K562 (cell line): ENCODE data around the gene DAAM1. TPM values are rescaled to one million over a fixed set of nuclear protein-coding genes. Genes with fewer than 3 reads are reported as not detected.
A peak's percentile ranks its signal among the peaks of the same experiment; 100 is the strongest.

Experiments
- ATAC-seq: fragments of 200-7000 bp; cut with Tn5 transposase; 3 replicates; pipeline ENCODE4 v1.9.1; 2020; ENCODE audit warnings: moderate library complexity
- BruUV-seq: library from RNA; stranded (reverse); fragments of 400-500 nt; replicated peaks from 2 replicates; lab custom pipeline; 2021; lab: Mats Ljungman, UMichigan
- CTCF ChIA-PET: fragments of 300-600 bp; formaldehyde crosslinking; extraction: SDS; loops from one replicate; lab custom pipeline; 2021; ENCODE audit warnings: low intra/inter-chr PET ratio; lab: Yijun Ruan, JAX
- POLR2A ChIA-PET: fragments of 300-600, 350-650 bp; sonication (Branson Sonifier 250); formaldehyde crosslinking; extraction: SDS; loops from one replicate; lab custom pipeline; 2021; ENCODE audit warnings: antibody characterized with exemption, inconsistent platforms; lab: Yijun Ruan, JAX
- DNase-seq, 4 experiments: peaks; one replicate each; pipeline versions ENCODE4 v3.0.0 to v3.0.0-alpha.2; 2011 to 2018; ENCODE audit warnings: low spot score in 3 of 4, mixed read lengths in 3 of 4; ENCODE audit errors: extremely low read depth in 1 of 4
- FAIRE-seq: peaks from 2 replicates; lab custom pipeline; 2011; peaks lifted over from hg19 to GRCh38; lab: Jason Lieb, UNC
- H2AFZ ChIP-seq: 2 replicates; pipeline ENCODE4 v1.6.0; 2011; ENCODE audit warnings: low read depth, low read length, control low read depth, inconsistent platforms
- H3K27ac ChIP-seq: fragments of 200-600 bp; 3 replicates; pipeline ENCODE4 v1.8.0; 2011; ENCODE audit warnings: low read depth, mild to moderate bottlenecking, control low read depth, inconsistent platforms, low read length, moderate library complexity, mixed read lengths; ENCODE audit errors: extremely low read depth
- H3K27me3 ChIP-seq, 2 experiments: fragments of 300-600 bp in 1 of 2; 2 replicates in 1 of 2; 3 replicates in 1 of 2; pipeline versions ENCODE4 v1.6.0 to v1.8.0; 2011; ENCODE audit warnings: inconsistent platforms in 2 of 2, low read length in 2 of 2, mild to moderate bottlenecking in 1 of 2, mixed read lengths in 1 of 2, moderate library complexity in 1 of 2; ENCODE audit not compliant: control insufficient read depth in 2 of 2, insufficient read depth in 2 of 2
- H3K36me3 ChIP-seq: fragments of 300-600 bp; 3 replicates; pipeline ENCODE4 v1.8.0; 2011; ENCODE audit warnings: mild to moderate bottlenecking, low read length, inconsistent platforms; ENCODE audit not compliant: control insufficient read depth, insufficient read depth
- H3K4me1 ChIP-seq, 2 experiments: fragments of 200-600 bp in 1 of 2; replicated peaks in 1 of 2; 2 replicates in 1 of 2; 3 replicates in 1 of 2; pipeline versions ENCODE4 v1.5.1 to v1.8.0; 2011; ENCODE audit warnings: inconsistent platforms in 2 of 2, low read length in 2 of 2, mild to moderate bottlenecking in 1 of 2, mixed read lengths in 1 of 2, moderate library complexity in 1 of 2; ENCODE audit not compliant: control insufficient read depth in 2 of 2, insufficient read depth in 2 of 2
- H3K4me2 ChIP-seq: 2 replicates; pipeline ENCODE4 v1.6.1; 2011; ENCODE audit warnings: low read length, control low read depth, inconsistent platforms, mixed read lengths; ENCODE audit not compliant: insufficient read depth
- H3K4me3 ChIP-seq: fragments of 200-600 bp; sonication (generic), shearing (Covaris generic); 2 replicates; pipeline ENCODE4 v1.5.1; 2016; ENCODE audit warnings: control low read depth, inconsistent platforms
- H3K79me2 ChIP-seq: fragments of 200-600 bp; 3 replicates; pipeline ENCODE4 v1.8.0; 2011; ENCODE audit warnings: low read length, inconsistent platforms; ENCODE audit not compliant: control insufficient read depth, insufficient read depth
- H3K9ac ChIP-seq, 2 experiments: 2 replicates each; pipeline versions ENCODE4 v1.6.0 to v1.6.1; 2011; ENCODE audit warnings: low read depth in 2 of 2, low read length in 2 of 2, control low read depth in 1 of 2, inconsistent platforms in 1 of 2, mild to moderate bottlenecking in 1 of 2, mixed read lengths in 1 of 2; ENCODE audit not compliant: insufficient read depth in 1 of 2
- H3K9me1 ChIP-seq: one replicate; pipeline ENCODE4 v1.6.0; 2011; ENCODE audit warnings: inconsistent platforms, mild to moderate bottlenecking, low read length, moderate library complexity; ENCODE audit not compliant: control insufficient read depth, insufficient read depth
- H3K9me3 ChIP-seq: replicated peaks from 2 replicates; pipeline ENCODE4 v1.5.1; 2011; ENCODE audit warnings: low read depth, low read length, inconsistent platforms; ENCODE audit not compliant: control insufficient read depth, insufficient read depth
- H4K20me1 ChIP-seq: replicated peaks from 2 replicates; pipeline ENCODE4 v1.6.1; 2011; ENCODE audit warnings: low read length, inconsistent platforms, mixed read lengths; ENCODE audit not compliant: control insufficient read depth, insufficient read depth
- CBX3 ChIP-seq, 2 experiments: IDR thresholded peaks; 1 replicate in 1 of 2; 2 replicates in 1 of 2; pipeline ENCODE4 v1.6.1; 2012; ENCODE audit warnings: inconsistent platforms in 2 of 2, low read length in 2 of 2, borderline replicate concordance in 1 of 2, control low read depth in 1 of 2
- FOXK1 ChIP-seq: sonication (generic); formaldehyde crosslinking; IDR thresholded peaks from 2 replicates; pipeline ENCODE4 v1.8.0; 2022; ENCODE audit warnings: missing genetic modification reagents, mild to moderate bottlenecking, borderline replicate concordance
- KDM5B ChIP-seq: fragments of 200-600 bp; sonication (generic); IDR thresholded peaks from 2 replicates; pipeline ENCODE4 v1.6.1; 2012; ENCODE audit warnings: low read depth, mild to moderate bottlenecking, moderate library complexity, low read length, control low read depth, inconsistent platforms; ENCODE audit not compliant: insufficient replicate concordance
- KHSRP ChIP-seq: fragments of 450-650 bp; IDR thresholded peaks from 2 replicates; pipeline ENCODE4 v1.6.1; 2017
- MAFG ChIP-seq: fragments of 450-650 bp; conservative IDR thresholded peaks from 2 replicates; pipeline ENCODE4 v1.6.1; 2016; ENCODE audit warnings: missing genetic modification characterization, missing compliant biosample characterization
- POLR2H ChIP-seq: IDR thresholded peaks from 2 replicates; pipeline ENCODE4 v1.6.1; 2016; ENCODE audit warnings: missing genetic modification characterization, low read depth, mild to moderate bottlenecking, control low read depth, missing compliant biosample characterization, moderate library complexity
- TAL1 ChIP-seq: fragments of 450-650 bp; IDR thresholded peaks from 2 replicates; pipeline ENCODE4 v1.6.1; 2016; ENCODE audit warnings: mild to moderate bottlenecking
- ZNF224 ChIP-seq: sonication (generic); formaldehyde crosslinking; IDR thresholded peaks from 2 replicates; pipeline ENCODE4 v1.8.0; 2022; ENCODE audit warnings: mild to moderate bottlenecking, missing genetic modification reagents
- ZNF23 ChIP-seq: fragments of 250-450 bp; sonication (Bioruptor Pico); IDR thresholded peaks from 2 replicates; pipeline ENCODE4 v1.4.0; 2020; ENCODE audit warnings: mild to moderate bottlenecking
- ZNF316 ChIP-seq: fragments of 450-650 bp; IDR thresholded peaks from 2 replicates; pipeline ENCODE4 v1.6.1; 2016
- ZNF347 ChIP-seq: fragments of 450-650 bp; formaldehyde crosslinking; IDR thresholded peaks from 2 replicates; pipeline ENCODE4 v1.4.0; 2020; ENCODE audit warnings: low read depth, mild to moderate bottlenecking, moderate library complexity
- WGBS: fragments of 100-300 bp; shearing (Covaris generic); methylation state at CpG from one replicate; pipeline ENCODE4 v1.1.6; 2016; ENCODE audit warnings: low coverage, mixed read lengths; ENCODE audit not compliant: insufficient coverage; ENCODE audit errors: missing lambda C conversion rate; 5-methylcytosine and 5-hydroxymethylcytosine counted together
- in situ Hi-C: fragments of 300-500 bp; cut with MboI; formaldehyde crosslinking; loops from 4 replicates; pipeline ENCODE4 v1.15.0; 2018; ENCODE audit warnings: inconsistent platforms, mixed read lengths
- intact Hi-C: fragments of 100-400 bp; cut with micrococcal nuclease; formaldehyde crosslinking; loops from 2 replicates; pipeline ENCODE4 v1.14.2; 2022
- polyA plus RNA-seq, 8 experiments: library from polyadenylated mRNA; depleted of rRNA in 4 of 8; stranded (reverse) in 5 of 8; unstranded in 3 of 8; fragments of >200 nt; fragmentation: Nextera tagmentation in 2 of 8; fragmentation: Illumina TruSeq in 1 of 8; extraction: Ambion mirVana in 2 of 8; extraction: Trizol in 1 of 8; gene quantifications; 2 replicates each; pipeline versions ENCODE4 v1.2.1 to v1.2.3, GENCODE V29; 2011 to 2014; ENCODE audit warnings: inconsistent platforms in 1 of 8, missing spikeins in 1 of 8
- total RNA-seq, 7 experiments: library from RNA; depleted of rRNA in 6 of 7; stranded (reverse); fragments of >200 nt in 6 of 7; fragmentation: Illumina TruSeq in 2 of 7; extraction: Trizol in 2 of 7; gene quantifications; 2 replicates each; pipeline versions ENCODE4 v1.2.1 to v1.2.3, GENCODE V29; 2011 to 2021; ENCODE audit warnings: low replicate concordance in 1 of 7
- TF ChIP-seq, protein P1 (sequence below), 3 experiments: fragments of 200-800 bp in 1 of 3; fragments of 250-450 bp in 1 of 3; fragments of 450-650 bp in 1 of 3; sonication (Bioruptor Pico) in 1 of 3; sonication (Bioruptor generic) in 1 of 3; formaldehyde crosslinking in 1 of 3; IDR thresholded peaks; 2 replicates each; pipeline versions ENCODE4 v1.6.1 to v1.8.0; 2016 to 2022; ENCODE audit warnings: mild to moderate bottlenecking in 2 of 3, missing genetic modification characterization in 2 of 3, missing compliant biosample characterization in 1 of 3, moderate library complexity in 1 of 3

The DAAM1 gene
- total and polyA plus RNA-seq, 9 of the 15 experiments (the other 6 are each of a cell fraction or from before 2014, with no cell fraction given), result 3.6 to 11.6 (median 6.7) TPM

DNA sequence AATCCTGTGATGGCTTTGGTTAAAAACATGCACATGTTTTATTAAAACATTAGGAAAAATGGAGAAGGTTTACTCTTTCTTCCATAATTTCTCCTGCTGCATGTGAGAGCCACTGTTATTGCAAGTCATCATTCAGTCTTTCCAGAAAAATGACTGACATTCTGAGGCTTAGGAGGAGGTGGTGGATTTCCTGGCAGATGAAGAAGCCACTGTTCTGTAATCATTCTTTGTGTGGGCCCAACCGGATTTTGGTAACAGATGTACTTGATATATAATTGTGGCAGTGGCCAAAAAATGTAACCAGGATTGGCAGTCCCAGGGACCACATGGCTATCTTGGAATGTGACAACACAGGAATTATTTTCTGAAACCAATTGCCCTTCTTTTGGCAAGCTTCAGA lies 120.2 kb downstream of the DAAM1 start:
- 0 out of 2 replicates have a peak, but pooled peaks cover 3% of the 10 kb centered on the region for H4K20me1 ChIP-seq
- ATAC-seq (no peak), DNase-seq (no peak), FAIRE-seq (no peak)
- H3K9ac ChIP-seq, result no peak overlapping the region
- H3K36me3 ChIP-seq, result no peaks in the 10 kb centered on the region
- no peak overlapping the region for H3K4me3 ChIP-seq
- POLR2A ChIA-PET, result interaction anchor here (1.3 kb wide), 1 partner anchor 18 kb away, joined by 5 read pairs; no protein-coding TSS in a partner anchor
- intact Hi-C loops (loop anchor here (10.0 kb wide), 1 partner anchor 164 kb away; no protein-coding TSS in a partner anchor), in situ Hi-C loops (no loop called here)
- no peaks in the 10 kb centered on the region for H3K4me1 ChIP-seq
- H3K9me1 ChIP-seq, result no peaks in the 10 kb centered on the region
- no TSS peak for BruUV-seq
- no peaks in the 10 kb centered on the region for H3K27me3 ChIP-seq
- H2AFZ ChIP-seq, result no peak overlapping the region
- H3K27ac ChIP-seq, result no peak overlapping the region
- H3K79me2 ChIP-seq, result no peaks in the 10 kb centered on the region
- H3K9me3 ChIP-seq, result no peaks in the 10 kb centered on the region
- no peak overlapping the region for H3K4me2 ChIP-seq
- 0% methylated on average over 1 of the region's 1 CpG for WGBS
- TF ChIP-seq KDM5B (no peak), ZNF316 (peak; percentile 3; the same call in 1 of the 2 replicates), TAL1 (no peak), MAFG (tag) (peak; percentile 50; the same call in 1 of the 2 replicates)
- CTCF ChIA-PET, result no interaction called here

DNA sequence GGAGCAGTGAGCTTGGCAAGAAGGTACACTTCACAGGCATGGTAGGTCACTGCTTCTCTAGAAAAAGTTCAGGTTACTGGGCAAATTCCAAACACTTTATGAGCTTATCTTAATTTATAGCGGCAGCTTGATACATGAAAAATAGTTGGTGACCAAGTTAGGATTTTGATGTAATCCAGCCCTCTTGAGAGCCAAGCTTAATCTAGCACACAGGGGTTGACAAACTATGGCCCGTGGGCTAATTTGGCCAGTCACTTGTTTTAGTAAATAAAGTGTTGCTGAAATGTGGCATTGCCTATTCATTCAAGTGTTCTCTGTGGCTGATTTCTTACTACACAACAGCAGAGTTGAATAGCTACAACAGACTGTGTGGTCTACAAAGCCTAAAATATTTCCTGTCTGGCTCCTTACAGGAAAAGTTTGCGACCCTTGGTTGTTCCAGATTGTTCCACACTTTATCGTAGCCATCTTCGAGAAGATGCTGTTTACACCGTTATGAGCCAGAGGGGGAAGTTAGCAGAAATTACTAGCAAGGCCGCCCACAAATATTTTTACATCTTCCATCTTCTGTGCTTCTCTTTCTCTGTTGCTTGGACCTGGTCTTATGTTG lies 120.9 kb downstream of the DAAM1 start:
- no peak overlapping the region for H3K4me3 ChIP-seq
- no peak for DNase-seq
- no peak overlapping the region for H3K9ac ChIP-seq
- intact Hi-C loops (loop anchor here (10.0 kb wide), 1 partner anchor 165 kb away; no protein-coding TSS in a partner anchor), in situ Hi-C loops (no loop called here)
- ChIA-PET POLR2A (interaction anchor here (1.3 kb wide), 1 partner anchor 19 kb away, joined by 5 read pairs; no protein-coding TSS in a partner anchor), CTCF (no interaction called here)
- BruUV-seq, result no TSS peak
- H3K9me1 ChIP-seq, result no peaks in the 10 kb centered on the region
- no peaks in the 10 kb centered on the region for H3K27me3 ChIP-seq
- ATAC-seq, result no peak
- H3K27ac ChIP-seq, result no peak overlapping the region
- no peak overlapping the region for H3K4me2 ChIP-seq
- WGBS, result 41% methylated on average over 7 of the region's 7 CpGs
- no peaks in the 10 kb centered on the region for H3K36me3 ChIP-seq
- no peaks in the 10 kb centered on the region for H3K79me2 ChIP-seq
- H3K4me1 ChIP-seq, result no peaks in the 10 kb centered on the region
- H4K20me1 ChIP-seq, result 0 out of 2 replicates have a peak, but pooled peaks cover 3% of the 10 kb centered on the region
- no peak for FAIRE-seq
- no peaks in the 10 kb centered on the region for H3K9me3 ChIP-seq
- H2AFZ ChIP-seq, result no peak overlapping the region
- no peak for TF ChIP-seq KHSRP
- TF ChIP-seq CBX3 (IDR thresholded peaks at IDR 0.05; ENCODE audit: borderline replicate concordance in 1 of 2, low read length in 2 of 2), result no peak
- no peak for TF ChIP-seq ZNF224 (CRISPR knock-in tag)
- no peak for TF ChIP-seq POLR2H
- no peak for TF ChIP-seq FOXK1 (CRISPR knock-in tag)
- no peak for TF ChIP-seq ZNF23 (CRISPR knock-in tag)
- no peak for TF ChIP-seq ZNF347 (CRISPR knock-in tag)
- TF ChIP-seq, protein P1, sequence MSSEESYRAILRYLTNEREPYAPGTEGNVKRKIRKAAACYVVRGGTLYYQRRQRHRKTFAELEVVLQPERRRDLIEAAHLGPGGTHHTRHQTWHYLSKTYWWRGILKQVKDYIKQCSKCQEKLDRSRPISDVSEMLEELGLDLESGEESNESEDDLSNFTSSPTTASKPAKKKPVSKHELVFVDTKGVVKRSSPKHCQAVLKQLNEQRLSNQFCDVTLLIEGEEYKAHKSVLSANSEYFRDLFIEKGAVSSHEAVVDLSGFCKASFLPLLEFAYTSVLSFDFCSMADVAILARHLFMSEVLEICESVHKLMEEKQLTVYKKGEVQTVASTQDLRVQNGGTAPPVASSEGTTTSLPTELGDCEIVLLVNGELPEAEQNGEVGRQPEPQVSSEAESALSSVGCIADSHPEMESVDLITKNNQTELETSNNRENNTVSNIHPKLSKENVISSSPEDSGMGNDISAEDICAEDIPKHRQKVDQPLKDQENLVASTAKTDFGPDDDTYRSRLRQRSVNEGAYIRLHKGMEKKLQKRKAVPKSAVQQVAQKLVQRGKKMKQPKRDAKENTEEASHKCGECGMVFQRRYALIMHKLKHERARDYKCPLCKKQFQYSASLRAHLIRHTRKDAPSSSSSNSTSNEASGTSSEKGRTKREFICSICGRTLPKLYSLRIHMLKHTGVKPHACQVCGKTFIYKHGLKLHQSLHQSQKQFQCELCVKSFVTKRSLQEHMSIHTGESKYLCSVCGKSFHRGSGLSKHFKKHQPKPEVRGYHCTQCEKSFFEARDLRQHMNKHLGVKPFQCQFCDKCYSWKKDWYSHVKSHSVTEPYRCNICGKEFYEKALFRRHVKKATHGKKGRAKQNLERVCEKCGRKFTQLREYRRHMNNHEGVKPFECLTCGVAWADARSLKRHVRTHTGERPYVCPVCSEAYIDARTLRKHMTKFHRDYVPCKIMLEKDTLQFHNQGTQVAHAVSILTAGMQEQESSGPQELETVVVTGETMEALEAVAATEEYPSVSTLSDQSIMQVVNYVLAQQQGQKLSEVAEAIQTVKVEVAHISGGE (CRISPR knock-in tag; IDR thresholded peaks at IDR 0.05), result no peak
